SK-N-SH (cell line): ENCODE results near the gene CDH4. TPM values are rescaled to one million over a fixed set of nuclear protein-coding genes. Genes with fewer than 3 reads are reported as not detected.

Experiments used
- CTCF ChIA-PET: fragments of 300-600, 350-600 bp; formaldehyde crosslinking; extraction: SDS; loops from one replicate; lab custom pipeline; 2021; lab: Yijun Ruan, JAX
- POLR2A ChIA-PET: fragments of 350-600 bp; sonication (Branson Sonifier 250); formaldehyde crosslinking; extraction: SDS; loops from one replicate; lab custom pipeline; 2020; ENCODE audit warnings: antibody characterized with exemption, inconsistent platforms; lab: Yijun Ruan, JAX
- DNase-seq: peaks from one replicate; pipeline ENCODE4 v3.0.0; 2012
- H2AFZ ChIP-seq: fragments of 200-600 bp; sonication (generic); 2 replicates; pipeline ENCODE4 v1.8.1; 2016; ENCODE audit warnings: antibody characterized with exemption, mild to moderate bottlenecking, low read depth
- H3F3A ChIP-seq: fragments of 200-600 bp; sonication (generic); replicated peaks from 2 replicates; pipeline ENCODE3; 2016; ENCODE audit warnings: antibody characterized with exemption, mild to moderate bottlenecking; ENCODE audit not compliant: insufficient read depth
- H3K27ac ChIP-seq, 2 experiments: fragments of 200-500 bp in 1 of 2; fragments of 200-600 bp in 1 of 2; sonication (Bioruptor generic) in 1 of 2; sonication (generic), shearing (Covaris generic) in 1 of 2; 2 replicates each; pipeline versions ENCODE4 v1.5.1 to v1.6.1; 2014 to 2016; ENCODE audit warnings: low read depth in 2 of 2, inconsistent platforms in 1 of 2, low read length in 1 of 2, mild to moderate bottlenecking in 1 of 2, mixed read lengths in 1 of 2
- H3K27me3 ChIP-seq: fragments of 200-600 bp; sonication (generic), shearing (Covaris generic); 2 replicates; pipeline ENCODE4 v1.6.1; 2016; ENCODE audit warnings: mixed run types; ENCODE audit not compliant: insufficient read depth
- H3K36me3 ChIP-seq, 2 experiments: fragments of 200-500 bp in 1 of 2; fragments of 200-600 bp in 1 of 2; sonication (Bioruptor generic) in 1 of 2; sonication (generic) in 1 of 2; replicated peaks in 1 of 2; 2 replicates each; pipeline versions ENCODE3 to v1.5.1; 2014 to 2016; ENCODE audit warnings: low read length in 1 of 2, mild to moderate bottlenecking in 1 of 2; ENCODE audit not compliant: insufficient read depth in 2 of 2, control insufficient read depth in 1 of 2
- H3K4me1 ChIP-seq, 2 experiments: fragments of 200-500 bp in 1 of 2; fragments of 200-600 bp in 1 of 2; sonication (Bioruptor generic) in 1 of 2; sonication (generic), shearing (Covaris generic) in 1 of 2; 2 replicates each; pipeline versions ENCODE4 v1.5.1 to v1.6.1; 2014 to 2016; ENCODE audit warnings: low read depth in 1 of 2, low read length in 1 of 2, mixed run types in 1 of 2; ENCODE audit not compliant: insufficient read depth in 2 of 2, control insufficient read depth in 1 of 2
- H3K4me2 ChIP-seq: fragments of 200-600 bp; sonication (generic), shearing (Covaris generic); 2 replicates; pipeline ENCODE4 v1.6.1; 2017; ENCODE audit warnings: mixed run types
- H3K4me3 ChIP-seq, 2 experiments: fragments of 200-500 bp in 1 of 2; fragments of 200-600 bp in 1 of 2; sonication (Bioruptor generic) in 1 of 2; sonication (generic), shearing (Covaris generic) in 1 of 2; 2 replicates each; pipeline versions ENCODE4 v1.5.1 to v1.8.1; 2014 to 2016; ENCODE audit warnings: low read depth in 2 of 2, inconsistent platforms in 1 of 2, low read length in 1 of 2, mild to moderate bottlenecking in 1 of 2, mixed read lengths in 1 of 2, moderate library complexity in 1 of 2
- H3K79me2 ChIP-seq: fragments of 200-600 bp; sonication (generic); 2 replicates; pipeline ENCODE4 v1.8.1; 2017; ENCODE audit warnings: mild to moderate bottlenecking; ENCODE audit not compliant: insufficient read depth
- H3K9ac ChIP-seq: fragments of 200-600 bp; sonication (generic); 2 replicates; pipeline ENCODE4 v1.6.1; 2017; ENCODE audit warnings: mixed run types
- H3K9me2 ChIP-seq: fragments of 200-600 bp; sonication (generic); 2 replicates; pipeline ENCODE4 v1.6.1; 2017; ENCODE audit warnings: mixed run types
- H3K9me3 ChIP-seq: fragments of 200-600 bp; sonication (generic); 2 replicates; pipeline ENCODE4 v1.6.1; 2017; ENCODE audit warnings: mixed run types, mild to moderate bottlenecking, moderate library complexity
- H4K20me1 ChIP-seq: fragments of 200-600 bp; sonication (generic); 2 replicates; pipeline ENCODE4 v1.6.1; 2017; ENCODE audit warnings: mild to moderate bottlenecking, mixed run types; ENCODE audit not compliant: insufficient read depth
- ELF1 ChIP-seq: IDR thresholded peaks from 2 replicates; pipeline ENCODE4 v1.4.0; 2012
- EP300 ChIP-seq, 2 experiments: IDR thresholded peaks; 2 replicates each; pipeline versions ENCODE4 v1.4.0 to v1.6.1; 2012; ENCODE audit warnings: borderline replicate concordance in 1 of 2, low read depth in 1 of 2, low read length in 1 of 2
- FOSL2 ChIP-seq: IDR thresholded peaks from 2 replicates; pipeline ENCODE4 v1.4.0; 2012; ENCODE audit warnings: low read depth, mild to moderate bottlenecking, moderate library complexity, borderline replicate concordance
- FOXJ3 ChIP-seq: sonication (generic); formaldehyde crosslinking; IDR thresholded peaks from 2 replicates; pipeline ENCODE4 v1.5.1; 2020; ENCODE audit warnings: mild to moderate bottlenecking, missing genetic modification reagents
- FOXM1 ChIP-seq: IDR thresholded peaks from 2 replicates; pipeline ENCODE4 v1.4.0; 2012; ENCODE audit warnings: low read depth, mild to moderate bottlenecking
- JUND ChIP-seq: IDR thresholded peaks from 2 replicates; pipeline ENCODE4 v1.4.0; 2012
- MEF2A ChIP-seq: IDR thresholded peaks from 2 replicates; pipeline ENCODE4 v1.4.0; 2012; ENCODE audit warnings: low read depth, borderline replicate concordance
- NFIC ChIP-seq: IDR thresholded peaks from 2 replicates; pipeline ENCODE4 v1.4.0; 2012; ENCODE audit warnings: borderline replicate concordance
- POLR2AphosphoS5 ChIP-seq: IDR thresholded peaks from 2 replicates; pipeline ENCODE4 v1.6.1; 2012; ENCODE audit warnings: low read depth, low read length
- RAD21 ChIP-seq: IDR thresholded peaks from 2 replicates; pipeline ENCODE4 v1.6.1; 2012; ENCODE audit warnings: mild to moderate bottlenecking, low read length
- RXRA ChIP-seq: IDR thresholded peaks from 2 replicates; pipeline ENCODE4 v1.4.0; 2012; ENCODE audit warnings: low read depth, mild to moderate bottlenecking, borderline replicate concordance
- SMC3 ChIP-seq: IDR thresholded peaks from 2 replicates; pipeline ENCODE4 v1.6.1; 2012; ENCODE audit warnings: low read depth, low read length, improper control_type of control experiment
- TCF12 ChIP-seq: IDR thresholded peaks from 2 replicates; pipeline ENCODE4 v1.4.0; 2012
- WGBS: methylation state at CpG from one replicate; pipeline ENCODE4 v1.1.6; 2017; ENCODE audit warnings: low lambda C conversion rate; 5-methylcytosine and 5-hydroxymethylcytosine counted together
- polyA plus RNA-seq, 3 experiments: library from polyadenylated mRNA; depleted of rRNA; stranded (reverse); fragments of >200 nt; gene quantifications; 2 replicates each; pipeline ENCODE4 v1.2.3, GENCODE V29; 2012
- TF ChIP-seq, protein P1 (sequence below): IDR thresholded peaks from 2 replicates; pipeline ENCODE4; 2012
- TF ChIP-seq, protein P2 (sequence below): IDR thresholded peaks from 2 replicates; pipeline ENCODE4 v1.4.0; 2012; ENCODE audit warnings: low read depth, borderline replicate concordance

CDH4 gene
- polyA plus RNA-seq, 1 of the 3 experiments (the other 2 are of a cell fraction), result not detected

DNA sequence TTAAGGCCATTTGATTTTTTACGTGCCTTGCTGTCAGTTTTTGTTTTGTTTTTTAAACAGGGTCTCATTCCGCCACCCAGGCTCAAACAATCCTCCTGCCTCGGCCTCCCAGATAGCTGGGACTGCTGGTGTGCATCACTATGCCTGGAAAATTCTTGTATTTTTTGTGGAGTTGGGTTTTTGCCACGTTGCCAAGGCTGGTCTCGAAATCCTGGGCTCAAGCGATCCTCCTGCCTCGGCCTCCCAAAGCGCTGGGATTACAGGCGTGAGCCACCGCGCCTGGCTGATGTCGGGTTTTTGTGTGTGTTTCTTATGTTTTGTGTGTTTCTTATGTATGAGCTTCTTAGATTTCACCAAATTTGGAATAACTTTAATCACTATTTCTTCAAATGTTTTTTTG lies 708.8 kb downstream of the CDH4 start (continued):
- TF ChIP-seq, protein P1, sequence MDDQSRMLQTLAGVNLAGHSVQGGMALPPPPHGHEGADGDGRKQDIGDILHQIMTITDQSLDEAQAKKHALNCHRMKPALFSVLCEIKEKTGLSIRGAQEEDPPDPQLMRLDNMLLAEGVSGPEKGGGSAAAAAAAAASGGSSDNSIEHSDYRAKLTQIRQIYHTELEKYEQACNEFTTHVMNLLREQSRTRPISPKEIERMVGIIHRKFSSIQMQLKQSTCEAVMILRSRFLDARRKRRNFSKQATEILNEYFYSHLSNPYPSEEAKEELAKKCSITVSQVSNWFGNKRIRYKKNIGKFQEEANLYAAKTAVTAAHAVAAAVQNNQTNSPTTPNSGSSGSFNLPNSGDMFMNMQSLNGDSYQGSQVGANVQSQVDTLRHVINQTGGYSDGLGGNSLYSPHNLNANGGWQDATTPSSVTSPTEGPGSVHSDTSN, result no peak

DNA sequence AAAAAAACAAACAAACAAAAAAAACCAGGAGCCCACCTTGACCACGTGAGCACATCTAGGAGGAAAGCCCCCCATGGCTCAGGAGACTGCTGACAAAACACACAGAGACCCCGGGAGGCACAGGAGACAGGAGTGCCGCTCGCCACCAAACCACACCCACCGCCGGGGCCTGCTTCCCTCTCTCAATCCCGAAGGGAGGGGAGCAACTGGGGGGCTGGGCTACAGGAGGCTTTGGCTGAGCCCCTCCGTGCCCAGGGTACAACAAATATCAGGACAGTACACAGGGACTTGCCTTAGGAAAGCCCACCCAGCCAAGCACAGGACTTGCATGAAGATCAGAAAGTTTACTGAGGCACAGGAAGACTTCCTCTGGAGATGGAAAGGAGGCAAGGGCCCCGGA lies 711.1 kb downstream of the CDH4 start:
- no peak overlapping the region for H3K9ac ChIP-seq
- H3K9me2 ChIP-seq, result no peaks in the 10 kb centered on the region
- H3F3A ChIP-seq, result no peaks in the 10 kb centered on the region
- no peak overlapping the region for H2AFZ ChIP-seq
- H3K4me2 ChIP-seq, result no peak overlapping the region
- no peak for DNase-seq
- WGBS, result 63% methylated on average over 9 of the region's 9 CpGs
- no peaks in the 10 kb centered on the region for H3K79me2 ChIP-seq
- H4K20me1 ChIP-seq, result no peaks in the 10 kb centered on the region
- no peak overlapping the region for H3K4me3 ChIP-seq
- H3K36me3 ChIP-seq, result no peaks in the 10 kb centered on the region
- no peak overlapping the region for H3K27ac ChIP-seq
- POLR2A ChIA-PET, result no interaction called here
- no peaks in the 10 kb centered on the region for H3K9me3 ChIP-seq
- no peaks in the 10 kb centered on the region for H3K27me3 ChIP-seq
- TF ChIP-seq SMC3, result no peak
- no peak for TF ChIP-seq FOXJ3 (CRISPR knock-in tag)
- TF ChIP-seq EP300 (IDR thresholded peaks at IDR 0.05; ENCODE audit: borderline replicate concordance in 1 of 2, low read depth in 1 of 2, low read length in 1 of 2), result no peak
- TF ChIP-seq RXRA, result no peak
- no peak for TF ChIP-seq JUND
- no peak for TF ChIP-seq POLR2AphosphoS5
- TF ChIP-seq MEF2A, result no peak
- no peak for TF ChIP-seq ELF1
- TF ChIP-seq NFIC, result no peak
- no peak for TF ChIP-seq FOXM1
- no peak for TF ChIP-seq TCF12
- CTCF ChIA-PET, result no interaction called here
- no peaks in the 10 kb centered on the region; a peak in 1 of 4 replicates for H3K4me1 ChIP-seq

DNA sequence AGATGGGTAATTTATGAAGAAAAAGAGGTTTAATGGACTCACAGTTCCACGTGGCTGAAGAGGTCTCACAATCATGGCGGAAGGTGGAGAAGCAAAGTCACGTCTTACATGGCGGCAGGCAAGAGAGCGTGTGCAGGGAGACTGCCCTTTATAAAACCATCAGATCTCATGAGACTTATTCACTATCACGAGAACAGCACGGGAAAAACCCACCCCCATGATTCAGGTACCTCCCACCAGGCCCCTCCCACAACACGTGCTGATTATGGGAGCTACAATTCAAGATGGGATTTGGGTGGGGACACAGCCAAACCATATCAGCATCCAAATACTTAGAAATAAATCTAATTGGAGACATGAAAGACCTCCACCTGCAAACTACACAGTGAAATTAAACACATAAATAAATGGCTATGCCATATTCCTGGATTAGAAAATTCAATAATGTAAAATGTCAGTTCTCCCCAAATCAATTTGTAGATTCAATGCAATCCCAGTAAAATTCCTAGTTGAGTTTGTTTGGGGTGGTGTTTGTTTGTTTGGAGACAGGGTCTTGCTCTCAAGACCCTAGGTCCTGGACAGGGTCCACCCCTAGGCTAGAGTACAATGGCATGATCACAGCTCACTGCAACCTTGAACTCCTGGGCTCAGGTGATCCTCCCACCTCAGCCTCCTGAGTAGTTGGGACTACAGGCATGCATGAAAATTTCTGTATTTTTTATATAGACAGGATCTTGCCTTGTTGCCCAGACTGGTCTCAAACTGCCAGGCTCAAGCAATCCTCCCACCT lies 712.0 kb downstream of the CDH4 start:
- no peaks in the 10 kb centered on the region for H3K36me3 ChIP-seq
- no peaks in the 10 kb centered on the region for H4K20me1 ChIP-seq
- WGBS, result 84% methylated on average over 8 of the region's 8 CpGs
- TF ChIP-seq, protein P2, sequence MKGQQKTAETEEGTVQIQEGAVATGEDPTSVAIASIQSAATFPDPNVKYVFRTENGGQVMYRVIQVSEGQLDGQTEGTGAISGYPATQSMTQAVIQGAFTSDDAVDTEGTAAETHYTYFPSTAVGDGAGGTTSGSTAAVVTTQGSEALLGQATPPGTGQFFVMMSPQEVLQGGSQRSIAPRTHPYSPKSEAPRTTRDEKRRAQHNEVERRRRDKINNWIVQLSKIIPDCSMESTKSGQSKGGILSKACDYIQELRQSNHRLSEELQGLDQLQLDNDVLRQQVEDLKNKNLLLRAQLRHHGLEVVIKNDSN, result no peak
- TF ChIP-seq POLR2AphosphoS5, result no peak
- TF ChIP-seq FOXJ3 (CRISPR knock-in tag), result no peak
- no peak for TF ChIP-seq FOXM1
- no peak for TF ChIP-seq RAD21
- TF ChIP-seq MEF2A, result no peak
- TF ChIP-seq JUND, result no peak
- TF ChIP-seq FOSL2, result no peak
- TF ChIP-seq, protein P1, result no peak
- no peaks in the 10 kb centered on the region for H3F3A ChIP-seq
- no peaks in the 10 kb centered on the region for H3K27me3 ChIP-seq
- H3K9ac ChIP-seq, result no peak overlapping the region
- no peak overlapping the region for H3K27ac ChIP-seq
- ChIA-PET POLR2A (no interaction called here), CTCF (no interaction called here)
- no peak overlapping the region for H2AFZ ChIP-seq
- no peak overlapping the region for H3K4me2 ChIP-seq
- H3K9me3 ChIP-seq, result no peaks in the 10 kb centered on the region
- H3K9me2 ChIP-seq, result no peaks in the 10 kb centered on the region
- no peaks in the 10 kb centered on the region for H3K79me2 ChIP-seq
- H3K4me1 ChIP-seq, result no peaks in the 10 kb centered on the region; a peak in 1 of 4 replicates
- DNase-seq, result no peak
- H3K4me3 ChIP-seq, result no peak overlapping the region
